HCT116 (cell line): ENCODE results near the gene CSF1R. TPM values are rescaled to one million over a fixed set of nuclear protein-coding genes. Genes with fewer than 3 reads are reported as not detected.

Experiments
- ATAC-seq: fragments of 200-7000 bp; cut with Tn5 transposase; 2 replicates; pipeline ENCODE4 v1.9.1; 2020; ENCODE audit warnings: mild to moderate bottlenecking, moderate library complexity
- BruUV-seq: library from RNA; stranded (reverse); fragments of 400-500 nt; replicated peaks from 2 replicates; lab custom pipeline; 2021; lab: Mats Ljungman, UMichigan
- CTCF ChIA-PET: fragments of 300-600 bp; sonication (Branson Sonifier 250); formaldehyde crosslinking; loops from one replicate; lab custom pipeline; 2021; ENCODE audit warnings: antibody characterized with exemption; lab: Charles Lee
- POLR2A ChIA-PET: fragments of 300-600, 350-600 bp; sonication (Branson Sonifier 250); formaldehyde crosslinking; loops from one replicate; lab custom pipeline; 2021; ENCODE audit warnings: antibody characterized with exemption; lab: Charles Lee
- RAD21 ChIA-PET, 2 experiments: fragments of 300-600 bp; sonication (Branson Sonifier 250); formaldehyde crosslinking; loops; one replicate each; lab custom pipeline; 2023; ENCODE audit warnings: low total read pairs in 2 of 2; ENCODE audit not compliant: uncharacterized antibody in 2 of 2, unreplicated experiment in 2 of 2, low non-redundant PET in 1 of 2; lab: Charles Lee
- DNase-seq: peaks from one replicate; pipeline ENCODE4 v3.0.0-alpha.2; 2010; ENCODE audit warnings: low read depth, low spot score
- H2AFZ ChIP-seq: fragments of 200-600 bp; shearing (Covaris generic), sonication (generic); 2 replicates; pipeline ENCODE4 v1.6.1; 2017; ENCODE audit warnings: low read depth, mixed run types, mixed read lengths, antibody characterized with exemption, low read length; ENCODE audit not compliant: poor library complexity, severe bottlenecking
- H3K27ac ChIP-seq: 2 replicates; pipeline ENCODE4 v1.5.1; 2012; ENCODE audit warnings: low read depth, low read length
- H3K27me3 ChIP-seq: fragments of 200-600 bp; sonication (generic); 2 replicates; pipeline ENCODE4 v1.6.1; 2016; ENCODE audit warnings: mixed run types, low read length, mixed read lengths; ENCODE audit not compliant: insufficient read depth
- H3K36me3 ChIP-seq, 2 experiments: fragments of 200-500 bp in 1 of 2; fragments of 200-600 bp in 1 of 2; sonication (Bioruptor generic) in 1 of 2; sonication (generic) in 1 of 2; 2 replicates each; pipeline versions ENCODE4 v1.5.1 to v1.6.1; 2014 to 2016; ENCODE audit warnings: low read length in 2 of 2, inconsistent platforms in 1 of 2, mixed read lengths in 1 of 2, mixed run types in 1 of 2; ENCODE audit not compliant: insufficient read depth in 2 of 2, control insufficient read depth in 1 of 2
- H3K4me1 ChIP-seq, 2 experiments: fragments of 200-600 bp in 1 of 2; sonication (generic) in 1 of 2; 2 replicates each; pipeline versions ENCODE4 v1.5.1 to v1.6.1; 2012 to 2017; ENCODE audit warnings: low read length in 2 of 2, inconsistent platforms in 1 of 2, mild to moderate bottlenecking in 1 of 2, mixed read lengths in 1 of 2, mixed run types in 1 of 2, moderate library complexity in 1 of 2; ENCODE audit not compliant: insufficient read depth in 2 of 2, control insufficient read depth in 1 of 2
- H3K4me2 ChIP-seq: fragments of 200-600 bp; sonication (generic); 2 replicates; pipeline ENCODE4 v1.6.1; 2017; ENCODE audit warnings: mixed run types, low read length, mixed read lengths
- H3K4me3 ChIP-seq, 2 experiments: fragments of 200-600 bp in 1 of 2; sonication (generic) in 1 of 2; replicated peaks in 1 of 2; 2 replicates each; pipeline ENCODE4 v1.5.1; 2011 to 2016; ENCODE audit warnings: low read length in 2 of 2, control low read depth in 1 of 2, low read depth in 1 of 2, mild to moderate bottlenecking in 1 of 2, mixed read lengths in 1 of 2, mixed run types in 1 of 2
- H3K79me2 ChIP-seq: fragments of 200-600 bp; sonication (generic); 2 replicates; pipeline ENCODE4 v1.6.1; 2017; ENCODE audit warnings: mild to moderate bottlenecking, mixed run types, low read length, moderate library complexity, mixed read lengths; ENCODE audit not compliant: insufficient read depth
- H3K9ac ChIP-seq: fragments of 200-600 bp; sonication (generic); 2 replicates; pipeline ENCODE4 v1.6.1; 2016; ENCODE audit warnings: low read length, mixed read lengths
- H3K9me2 ChIP-seq: fragments of 200-600 bp; sonication (generic), shearing (Covaris generic); 2 replicates; pipeline ENCODE4 v1.6.1; 2017; ENCODE audit warnings: mixed run types, mild to moderate bottlenecking, moderate library complexity; ENCODE audit not compliant: insufficient read depth
- H3K9me3 ChIP-seq, 2 experiments: fragments of 200-500 bp in 1 of 2; fragments of 200-600 bp in 1 of 2; sonication (Bioruptor generic) in 1 of 2; sonication (generic) in 1 of 2; 2 replicates each; pipeline ENCODE4 v1.6.1; 2014 to 2017; ENCODE audit warnings: low read length in 2 of 2, mixed read lengths in 2 of 2, inconsistent platforms in 1 of 2, low read depth in 1 of 2, mild to moderate bottlenecking in 1 of 2, mixed run types in 1 of 2, moderate library complexity in 1 of 2; ENCODE audit not compliant: control insufficient read depth in 1 of 2, insufficient read depth in 1 of 2
- H4K20me1 ChIP-seq: fragments of 200-600 bp; sonication (generic), shearing (Covaris generic); 2 replicates; pipeline ENCODE4 v1.6.1; 2017; ENCODE audit warnings: mixed run types, mild to moderate bottlenecking, moderate library complexity; ENCODE audit not compliant: insufficient read depth
- ATF3 ChIP-seq: IDR thresholded peaks from 2 replicates; pipeline ENCODE4 v1.6.1; 2012
- CBX3 ChIP-seq: IDR thresholded peaks from 2 replicates; pipeline ENCODE4 v1.6.1; 2012; ENCODE audit warnings: low read depth
- CEBPB ChIP-seq: IDR thresholded peaks from 2 replicates; pipeline ENCODE4 v1.6.1; 2012; ENCODE audit warnings: low read depth
- CTCF ChIP-seq, 3 experiments: fragments of 200-600 bp in 1 of 3; sonication (generic) in 1 of 3; IDR thresholded peaks in 2 of 3; conservative IDR thresholded peaks in 1 of 3; 2 replicates each; pipeline ENCODE4 v1.5.1; 2012 to 2017; ENCODE audit warnings: low read depth in 2 of 3, low read length in 2 of 3, antibody characterized with exemption in 1 of 3, borderline replicate concordance in 1 of 3, control low read depth in 1 of 3, mild to moderate bottlenecking in 1 of 3, mixed read lengths in 1 of 3, mixed run types in 1 of 3, moderate library complexity in 1 of 3; ENCODE audit not compliant: insufficient read depth in 1 of 3
- ELF1 ChIP-seq: IDR thresholded peaks from 2 replicates; pipeline ENCODE4 v1.6.1; 2012; ENCODE audit warnings: low read depth, borderline replicate concordance
- EZH2 ChIP-seq: fragments of 200-600 bp; sonication (generic); IDR thresholded peaks from 2 replicates; pipeline ENCODE4 v1.6.1; 2017; ENCODE audit warnings: antibody characterized with exemption, mixed run types
- FOSL1 ChIP-seq: IDR thresholded peaks from 2 replicates; pipeline ENCODE4 v1.6.1; 2012; ENCODE audit warnings: low read depth
- JUND ChIP-seq: IDR thresholded peaks from 2 replicates; pipeline ENCODE4 v1.6.1; 2012
- MAX ChIP-seq: IDR thresholded peaks from 2 replicates; pipeline ENCODE4 v1.6.1; 2012
- RAD21 ChIP-seq: IDR thresholded peaks from 2 replicates; pipeline ENCODE4 v1.6.1; 2012; ENCODE audit warnings: low read depth, mild to moderate bottlenecking
- SIN3A ChIP-seq: IDR thresholded peaks from 2 replicates; pipeline ENCODE4 v1.6.1; 2012; ENCODE audit warnings: low read depth
- SP1 ChIP-seq: IDR thresholded peaks from 2 replicates; pipeline ENCODE4 v1.6.1; 2012; ENCODE audit warnings: low read depth
- SRF ChIP-seq: IDR thresholded peaks from 2 replicates; pipeline ENCODE4 v1.6.1; 2012; ENCODE audit warnings: low read depth
- YY1 ChIP-seq: IDR thresholded peaks from 2 replicates; pipeline ENCODE4 v1.6.1; 2011; ENCODE audit warnings: low read length, low read depth, moderate library complexity, mild to moderate bottlenecking; ENCODE audit not compliant: insufficient replicate concordance; ENCODE audit errors: extremely low read depth
- ZFX ChIP-seq: fragments of 450-650 bp; IDR thresholded peaks from 2 replicates; pipeline ENCODE4 v1.6.1; 2017
- intact Hi-C: fragments of 100-400 bp; cut with micrococcal nuclease; formaldehyde crosslinking; loops from 2 replicates; pipeline ENCODE4 v1.10.0; 2022
- total RNA-seq: library from RNA; stranded (reverse); gene quantifications from one replicate; pipeline ENCODE4 v1.2.1, GENCODE V29; 2021; ENCODE audit not compliant: unreplicated experiment

CSF1R gene
- total RNA-seq, 1 experiment from 2014 or later = 0.17 TPM

- H3K79me2 ChIP-seq = peaks cover 24% of the 10 kb centered on the region; the same call in 1 of the 2 replicates
- no peaks in the 10 kb centered on the region for H3K9me3 ChIP-seq
- ATAC-seq (no peak), DNase-seq (no peak)
- no peak overlapping the region for H3K4me3 ChIP-seq
- no peak for TF ChIP-seq ATF3
- no peak for TF ChIP-seq FOSL1
- TF ChIP-seq CTCF (IDR thresholded peaks at IDR 0.05 in 2 of 3, conservative IDR thresholded peaks at IDR 0.05 in 1 of 3; ENCODE audit: borderline replicate concordance in 1 of 3, insufficient read depth in 1 of 3, low read depth in 2 of 3, low read length in 2 of 3) = no peak
- no peak for TF ChIP-seq EZH2
- TF ChIP-seq JUND = no peak
- no peak overlapping the region for H3K27ac ChIP-seq
- H3K27me3 ChIP-seq = no peaks in the 10 kb centered on the region
- H2AFZ ChIP-seq = no peak overlapping the region
- H3K4me2 ChIP-seq = no peak overlapping the region
- intact Hi-C loops = loop anchor here (10.0 kb wide), 1 partner anchor 172 kb away; no protein-coding TSS in a partner anchor
- no peak overlapping the region for H3K9ac ChIP-seq
- H3K4me1 ChIP-seq = peaks cover 0 to 15% of the 10 kb centered on the region in 2 experiments; a peak in 2 of 4 replicates
- ChIA-PET RAD21 (no interaction called here), CTCF (interaction anchor here (1.4 kb wide), 1 partner anchor 394 kb away, joined by 3 read pairs; no protein-coding TSS in a partner anchor), POLR2A (no interaction called here)
- no TSS peak for BruUV-seq
- no peaks in the 10 kb centered on the region; the same call in 1 of the 2 replicates for H4K20me1 ChIP-seq
- H3K9me2 ChIP-seq = no peaks in the 10 kb centered on the region
- H3K36me3 ChIP-seq = peaks cover 48 to 64% of the 10 kb centered on the region in 2 experiments; a peak in 3 of 4 replicates
Observed at GRCh38 chr5:150042459-150042858, 43.9 kb downstream of the CSF1R start.

- ATAC-seq (no peak), DNase-seq (no peak)
- H3K27me3 ChIP-seq = no peaks in the 10 kb centered on the region
- H3K4me2 ChIP-seq = no peak overlapping the region
- CTCF ChIA-PET = no interaction called here
- H4K20me1 ChIP-seq = no peaks in the 10 kb centered on the region; the same call in 1 of the 2 replicates
- BruUV-seq = no TSS peak
- H3K9me2 ChIP-seq = no peaks in the 10 kb centered on the region
- no peak overlapping the region for H3K9ac ChIP-seq
- intact Hi-C loops = no loop called here
- H3K4me3 ChIP-seq = no peak overlapping the region
- RAD21 ChIA-PET = no interaction called here
- POLR2A ChIA-PET = no interaction called here
- 0 out of 2 replicates have a peak, but pooled peaks cover 14% of the 10 kb centered on the region for H3K79me2 ChIP-seq
- peaks cover 57 to 81% of the 10 kb centered on the region in 2 experiments; a peak in 3 of 4 replicates for H3K36me3 ChIP-seq
- no peak overlapping the region for H2AFZ ChIP-seq
- H3K27ac ChIP-seq = no peak overlapping the region
- no peaks in the 10 kb centered on the region for H3K9me3 ChIP-seq
- TF ChIP-seq SP1 (no peak), ATF3 (no peak), RAD21 (no peak), ELF1 (no peak), JUND (no peak), ZFX (no peak), FOSL1 (no peak), SRF (no peak), YY1 (no peak), CBX3 (no peak), SIN3A (no peak), CEBPB (no peak), MAX (no peak)
- peaks cover 0 to 5% of the 10 kb centered on the region in 2 experiments; a peak in 1 of 4 replicates for H3K4me1 ChIP-seq
Observed at GRCh38 chr5:150038547-150038946, 47.8 kb downstream of the CSF1R start.
